ENCODE data around the gene SYNGR3. TPM values are rescaled to one million over a fixed set of nuclear protein-coding genes. Genes with fewer than 3 reads are reported as not detected.
"Not testable (repeated sequence)": the region's sequence is repeated elsewhere in the genome, so short reads cannot be mapped to it uniquely, and the experiment has no call there.

SYNGR3 gene
- total and polyA plus RNA-seq, 2 of the 13 experiments (the other 11 are each of a cell fraction or from before 2014, with no cell fraction given) = 0.97 to 5.7 TPM

- TF ChIP-seq ZNF512 (CRISPR knock-in tag; IDR thresholded peaks at IDR 0.05) (no peak), TRIM24 (CRISPR knock-in tag; IDR thresholded peaks at IDR 0.05) (no peak), CREB3 (CRISPR knock-in tag; IDR thresholded peaks at IDR 0.05) (no peak), HCFC1 (IDR thresholded peaks at IDR 0.05; ENCODE audit: low read depth, low read length) (peak; percentile 54)
Measured at GRCh38 chr16:2009791-2010510, 20.2 kb downstream of the SYNGR3 start, which contains the start of gene ZNF598 (continued).

GRCh38 chr16:2011726-2012125, 22.0 kb downstream of the SYNGR3 start:
- H2AFZ ChIP-seq (ENCODE audit: low read length); in situ Hi-C loops (cut with HindIII; ENCODE audit: extremely low pct_ligation_motif_present, low pct_unique_long_range_greater_than_20kb); H3K27me3 ChIP-seq (ENCODE audit: control insufficient read depth in 1 of 2, insufficient read depth in 2 of 2, low read length in 2 of 2); FAIRE-seq; H3K9ac ChIP-seq (ENCODE audit: insufficient read depth, low read depth, low read length); H3K9me3 ChIP-seq (ENCODE audit: low read length); H3K4me3 ChIP-seq (replicated peaks in 1 of 3; ENCODE audit: insufficient read depth in 1 of 3, low read depth in 2 of 3, low read length in 3 of 3); BruUV-seq (replicated peaks); DNase-seq (ENCODE audit: low spot score); ATAC-seq; CTCF ChIA-PET (ENCODE audit: low intra/inter-chr PET ratio, low total read pairs); H3K36me3 ChIP-seq (replicated peaks in 1 of 2; ENCODE audit: control insufficient read depth in 1 of 2, insufficient read depth in 2 of 2, low read length in 2 of 2); intact Hi-C loops (cut with micrococcal nuclease; ENCODE audit: unreplicated experiment); TF ChIP-seq CREB1 (IDR thresholded peaks at IDR 0.05): not testable (repeated sequence)
- Histone ChIP-seq H3K79me2 (ENCODE audit: insufficient read depth, low read length) (peaks cover 34% of the 10 kb centered on the region), H3K27ac (ENCODE audit: extremely low read length, insufficient read depth, low read length) (peak overlapping the region; percentile 24), H3K4me1 (ENCODE audit: insufficient read depth, low read length) (peaks cover 72% of the 10 kb centered on the region), H4K20me1 (ENCODE audit: insufficient read depth, low read length) (peaks cover 13% of the 10 kb centered on the region; the same call in 1 of the 2 replicates), H3K4me2 (ENCODE audit: low read depth, low read length) (peak overlapping the region; percentile 27; the same call in 1 of the 2 replicates)
- 37% methylated on average over 9 of the region's 9 CpGs for WGBS (ENCODE audit: low lambda C conversion rate)
- POLR2A ChIA-PET = interaction anchor here (0.6 to 1.8 kb wide), 10 partner anchors 21 to 144 kb away, joined by 3 to 7 read pairs (median 4); partner anchors contain the start of genes NTHL1, RPS2, TRAF7 and TSC2
- TF ChIP-seq ZNF121 (CRISPR knock-in tag; IDR thresholded peaks at IDR 0.05) = peak; percentile 69
- TF ChIP-seq TEAD3 (CRISPR knock-in tag; optimal IDR thresholded peaks at IDR 0.05; ENCODE audit: borderline replicate concordance) = peak; percentile 72
- TF ChIP-seq ZNF362 (CRISPR knock-in tag; IDR thresholded peaks at IDR 0.05; ENCODE audit: borderline replicate concordance) = peak; percentile 71; the same call in 1 of the 2 replicates
- peak; percentile 71 for TF ChIP-seq CEBPG (CRISPR knock-in tag; IDR thresholded peaks at IDR 0.05)
- TF ChIP-seq THAP11 (CRISPR knock-in tag; IDR thresholded peaks at IDR 0.05) = peak; percentile 16; the same call in 1 of the 2 replicates
- TF ChIP-seq ZNF574 (CRISPR knock-in tag; IDR thresholded peaks at IDR 0.05) = peak; percentile 44; the same call in 1 of the 2 replicates
- peak; percentile 61; the same call in 1 of the 2 replicates for TF ChIP-seq CEBPB (IDR thresholded peaks at IDR 0.05; ENCODE audit: borderline replicate concordance, low read depth, low read length)
- TF ChIP-seq CREB1 (CRISPR knock-in tag; IDR thresholded peaks at IDR 0.05) = peak; percentile 35; the same call in 1 of the 2 replicates
- TF ChIP-seq DMAP1 (CRISPR knock-in tag; IDR thresholded peaks at IDR 0.05) = 0 out of 2 replicates have a peak, but pooled peaks have one; percentile 40

Measured in HepG2 (cell line).